IMR-90 (cell line): Measurements from ENCODE around the gene STAT4.

Experiments used
- MXI1 ChIP-seq: IDR thresholded peaks from 2 replicates; pipeline ENCODE4 v1.6.1; 2012; ENCODE audit warnings: low read depth, mild to moderate bottlenecking, low read length, moderate library complexity, borderline replicate concordance
- POLR2A ChIP-seq: IDR thresholded peaks from 2 replicates; pipeline ENCODE4 v1.6.1; 2012; ENCODE audit warnings: mild to moderate bottlenecking, low read depth, low read length
- RCOR1 ChIP-seq: IDR thresholded peaks from 2 replicates; pipeline ENCODE4 v1.6.1; 2012; ENCODE audit warnings: mild to moderate bottlenecking, low read length, improper control_type of control experiment; ENCODE audit not compliant: insufficient replicate concordance
- RFX5 ChIP-seq: IDR thresholded peaks from 2 replicates; pipeline ENCODE4 v1.8.0; 2012; ENCODE audit warnings: low read depth, mild to moderate bottlenecking, low read length, moderate library complexity
- SMC3 ChIP-seq: fragments of 150-350 bp; IDR thresholded peaks from 2 replicates; pipeline ENCODE4 v1.6.1; 2016; ENCODE audit warnings: low read depth, mild to moderate bottlenecking, antibody characterized with exemption, low read length, moderate library complexity
- TF ChIP-seq, protein P1 (sequence below): conservative IDR thresholded peaks from 2 replicates; pipeline ENCODE4 v1.5.1; 2012; ENCODE audit warnings: mild to moderate bottlenecking, low read depth, low read length, improper control_type of control experiment
- TF ChIP-seq, protein P2 (sequence below): fragments of 150-350 bp; IDR thresholded peaks from 2 replicates; pipeline ENCODE4 v1.6.1; 2016; ENCODE audit warnings: low read depth, mild to moderate bottlenecking, low read length, moderate library complexity, borderline replicate concordance

- TF ChIP-seq MXI1: no peak
- TF ChIP-seq, protein P1, sequence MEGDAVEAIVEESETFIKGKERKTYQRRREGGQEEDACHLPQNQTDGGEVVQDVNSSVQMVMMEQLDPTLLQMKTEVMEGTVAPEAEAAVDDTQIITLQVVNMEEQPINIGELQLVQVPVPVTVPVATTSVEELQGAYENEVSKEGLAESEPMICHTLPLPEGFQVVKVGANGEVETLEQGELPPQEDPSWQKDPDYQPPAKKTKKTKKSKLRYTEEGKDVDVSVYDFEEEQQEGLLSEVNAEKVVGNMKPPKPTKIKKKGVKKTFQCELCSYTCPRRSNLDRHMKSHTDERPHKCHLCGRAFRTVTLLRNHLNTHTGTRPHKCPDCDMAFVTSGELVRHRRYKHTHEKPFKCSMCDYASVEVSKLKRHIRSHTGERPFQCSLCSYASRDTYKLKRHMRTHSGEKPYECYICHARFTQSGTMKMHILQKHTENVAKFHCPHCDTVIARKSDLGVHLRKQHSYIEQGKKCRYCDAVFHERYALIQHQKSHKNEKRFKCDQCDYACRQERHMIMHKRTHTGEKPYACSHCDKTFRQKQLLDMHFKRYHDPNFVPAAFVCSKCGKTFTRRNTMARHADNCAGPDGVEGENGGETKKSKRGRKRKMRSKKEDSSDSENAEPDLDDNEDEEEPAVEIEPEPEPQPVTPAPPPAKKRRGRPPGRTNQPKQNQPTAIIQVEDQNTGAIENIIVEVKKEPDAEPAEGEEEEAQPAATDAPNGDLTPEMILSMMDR: no peak
- TF ChIP-seq POLR2A: no peak
- TF ChIP-seq SMC3: no peak
- TF ChIP-seq RCOR1: no peak
- no peak for TF ChIP-seq RFX5
- TF ChIP-seq, protein P2, sequence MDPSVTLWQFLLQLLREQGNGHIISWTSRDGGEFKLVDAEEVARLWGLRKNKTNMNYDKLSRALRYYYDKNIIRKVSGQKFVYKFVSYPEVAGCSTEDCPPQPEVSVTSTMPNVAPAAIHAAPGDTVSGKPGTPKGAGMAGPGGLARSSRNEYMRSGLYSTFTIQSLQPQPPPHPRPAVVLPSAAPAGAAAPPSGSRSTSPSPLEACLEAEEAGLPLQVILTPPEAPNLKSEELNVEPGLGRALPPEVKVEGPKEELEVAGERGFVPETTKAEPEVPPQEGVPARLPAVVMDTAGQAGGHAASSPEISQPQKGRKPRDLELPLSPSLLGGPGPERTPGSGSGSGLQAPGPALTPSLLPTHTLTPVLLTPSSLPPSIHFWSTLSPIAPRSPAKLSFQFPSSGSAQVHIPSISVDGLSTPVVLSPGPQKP: no peak
These were observed 112.1 kb downstream of the STAT4 start for GRCh38 chr2:191038741-191039140.
